ENCODE data around the gene IL10RA.
"Not testable (repeated sequence)": the region's sequence is repeated elsewhere in the genome, so short reads cannot be mapped to it uniquely, and the experiment has no call there.

IL10RA gene

GRCh38 chr11:117985953-117986887, at the start of gene IL10RA:
TSS of gene IL10RA (plus strand) at chr11:117986394. CDS start at chr11:117986468, 74 bp downstream.
- peak; percentile 79 for DNase-seq

- peak; percentile 85 for DNase-seq
Measured at GRCh38 chr11:117936973-117937372, 49.2 kb upstream of the IL10RA start.

DNA sequence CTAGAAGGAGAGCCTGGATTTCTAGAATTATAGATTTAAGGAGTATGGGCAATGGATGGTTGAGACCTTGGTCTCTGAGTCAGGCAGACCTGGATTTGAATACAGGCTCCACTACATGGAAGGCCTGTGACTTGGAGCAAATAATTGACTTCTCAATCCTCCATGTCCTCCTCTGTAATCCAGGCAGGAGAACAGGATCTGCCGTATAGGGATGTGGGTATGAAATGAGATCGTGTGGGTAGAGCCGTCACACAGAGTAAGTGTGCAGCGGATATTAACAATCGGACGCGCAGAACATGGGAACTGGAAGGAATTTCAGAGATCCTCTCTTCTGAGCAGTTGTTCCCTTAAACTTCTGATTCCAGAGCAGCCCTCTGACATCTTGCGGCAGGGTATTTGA, 45.5 kb upstream of the IL10RA start:
- no peak for DNase-seq

DNA sequence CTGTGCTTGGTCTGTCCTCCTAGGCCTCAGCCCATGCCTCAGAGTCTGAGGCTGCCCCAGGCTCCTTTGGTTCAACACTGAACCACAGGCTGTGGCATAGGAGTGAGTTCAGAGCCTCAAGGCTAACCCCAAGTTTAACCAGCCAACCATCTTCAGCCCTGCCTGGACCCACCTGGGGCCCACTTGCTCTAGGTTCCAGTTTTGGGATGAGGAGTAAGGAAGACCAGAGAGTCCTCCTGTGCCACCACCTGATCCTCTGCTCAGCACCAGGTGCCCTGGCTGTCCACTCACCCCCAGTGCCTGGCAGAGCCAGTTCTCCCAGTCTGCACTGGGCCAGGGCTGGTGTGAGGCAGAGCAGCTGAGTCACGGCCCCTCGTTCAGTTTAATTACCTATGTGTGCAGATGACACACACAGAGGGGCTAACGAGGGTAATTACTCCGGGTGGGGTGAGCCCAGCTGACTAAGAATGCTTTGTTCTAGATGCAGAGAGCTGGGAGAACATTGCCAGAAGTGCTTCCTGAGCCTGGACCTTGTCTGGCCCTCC, 45.0 kb upstream of the IL10RA start:
- peak; percentile 45 for DNase-seq

- no peak for DNase-seq
Measured at GRCh38 chr11:117941976-117942654, 44.1 kb upstream of the IL10RA start.

- no peak for DNase-seq
Measured at GRCh38 chr11:117944554-117944953, 41.6 kb upstream of the IL10RA start.

GRCh38 chr11:117945047-117945810, 41.0 kb upstream of the IL10RA start:
- no peak for DNase-seq

DNA sequence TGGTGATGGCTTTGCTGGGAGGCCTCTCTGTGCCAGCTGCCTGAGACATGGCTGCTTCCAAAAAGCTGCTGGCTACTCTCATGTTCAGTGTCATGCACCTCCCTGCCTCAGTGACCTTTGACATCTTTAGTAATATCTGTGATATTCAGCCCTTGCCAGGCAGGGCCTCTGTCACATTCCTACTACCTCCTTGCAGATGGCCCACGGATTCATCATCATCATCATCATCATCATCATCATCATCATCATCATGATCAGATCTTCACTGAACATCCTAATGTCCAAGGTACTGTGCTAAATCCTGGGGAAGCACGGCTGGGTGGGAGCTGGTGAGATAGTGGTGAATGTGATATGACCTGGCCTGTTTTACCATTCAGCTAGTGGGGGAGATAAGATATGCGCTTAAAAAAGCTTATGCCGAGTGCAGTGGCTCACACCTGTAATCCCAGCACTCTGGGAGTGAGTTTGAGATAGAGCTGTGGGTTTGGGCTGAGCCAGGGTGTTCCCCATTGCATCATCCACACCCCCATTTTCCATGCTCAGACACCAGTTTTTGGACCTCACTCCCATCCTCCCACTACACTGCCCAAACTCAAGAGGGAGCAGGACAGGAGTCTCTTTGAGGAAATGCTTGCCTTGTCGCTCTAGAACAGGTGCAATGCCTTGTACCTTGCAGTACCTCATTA, 39.9 kb upstream of the IL10RA start:
- DNase-seq, result no peak

DNA sequence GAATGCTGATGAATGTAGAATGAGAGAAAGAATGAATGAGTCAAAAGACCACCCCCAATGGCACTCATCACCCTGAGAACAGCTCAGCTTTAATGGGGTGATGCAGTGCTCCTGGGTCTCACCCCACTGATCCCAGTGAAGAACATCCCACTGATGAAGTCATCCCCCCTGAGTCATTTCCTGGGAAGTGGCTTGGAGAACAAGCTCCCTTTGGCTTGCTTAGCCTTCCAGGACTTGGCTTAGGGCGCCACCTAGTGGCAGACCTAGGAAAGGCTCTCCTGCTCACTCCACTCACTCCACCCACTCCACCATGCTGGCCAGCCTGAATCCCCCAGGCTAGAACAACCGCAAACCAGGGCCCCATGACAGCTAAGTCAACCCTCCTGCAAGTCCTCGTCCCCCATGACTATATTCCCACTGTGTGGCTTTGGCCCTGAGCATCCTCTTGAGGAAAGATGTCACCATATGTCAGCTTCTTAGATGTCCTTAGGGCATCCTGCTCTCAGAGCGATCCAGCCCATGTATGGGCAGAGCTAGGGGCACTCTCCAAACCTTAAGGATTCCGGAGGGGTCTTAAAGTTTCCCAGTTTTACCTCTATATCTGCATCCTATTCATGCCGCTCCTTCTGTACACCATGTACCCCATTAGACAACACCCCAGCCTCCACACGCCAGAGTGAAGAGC, 39.2 kb upstream of the IL10RA start:
- peak; percentile 84 for DNase-seq

- DNase-seq, result not testable (repeated sequence)
Measured at GRCh38 chr11:117947751-117948150, 38.4 kb upstream of the IL10RA start.

DNA sequence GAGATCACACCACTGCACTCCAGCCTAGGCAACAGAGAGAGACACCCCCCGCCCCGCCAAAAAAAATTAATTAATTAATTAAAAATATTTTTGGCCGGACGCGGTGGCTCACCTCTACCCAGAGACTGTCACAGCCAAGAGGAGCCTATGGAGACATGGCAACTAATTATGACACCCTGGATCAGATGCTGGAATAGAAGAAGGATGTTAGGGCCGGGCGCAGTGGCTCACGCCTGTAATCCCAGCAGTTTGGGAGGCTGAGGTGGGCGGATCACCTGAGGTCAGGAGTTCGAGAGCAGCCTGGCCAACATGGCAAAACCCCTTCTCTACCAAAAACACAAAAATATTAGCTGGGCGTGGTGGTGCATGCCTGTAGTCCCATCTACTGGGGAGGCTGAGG, 37.7 kb upstream of the IL10RA start:
- DNase-seq, result not testable (repeated sequence)

- no peak for DNase-seq
Measured at GRCh38 chr11:117949062-117949461, 37.1 kb upstream of the IL10RA start.

- no peak for DNase-seq
Measured at GRCh38 chr11:117950301-117950700, 35.9 kb upstream of the IL10RA start.

GRCh38 chr11:117950993-117951961, 34.9 kb upstream of the IL10RA start:
- DNase-seq, result no peak

- peak; percentile 51 for DNase-seq
Measured at GRCh38 chr11:117953024-117953671, 33.0 kb upstream of the IL10RA start.

DNA sequence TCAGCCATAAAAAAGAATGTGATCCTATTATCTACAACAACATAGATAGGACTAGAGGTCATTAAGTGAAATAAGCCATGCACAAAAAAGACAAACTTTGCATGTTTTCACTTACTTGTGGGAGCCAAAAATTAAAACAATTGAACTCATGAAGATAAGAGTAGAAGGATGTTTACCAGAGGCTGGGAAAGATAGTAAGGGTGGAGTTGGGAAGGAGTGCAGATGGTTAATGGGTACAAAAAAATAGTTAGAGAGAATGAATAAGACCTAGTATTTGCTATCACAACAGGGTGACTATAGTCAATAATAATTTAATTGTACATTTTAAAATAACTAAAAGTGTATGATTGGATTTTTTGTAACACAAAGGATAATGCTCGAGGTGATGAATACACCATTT, 27.2 kb upstream of the IL10RA start:
- no peak for DNase-seq

GRCh38 chr11:117959438-117960149, 26.6 kb upstream of the IL10RA start:
- DNase-seq, result no peak

DNA sequence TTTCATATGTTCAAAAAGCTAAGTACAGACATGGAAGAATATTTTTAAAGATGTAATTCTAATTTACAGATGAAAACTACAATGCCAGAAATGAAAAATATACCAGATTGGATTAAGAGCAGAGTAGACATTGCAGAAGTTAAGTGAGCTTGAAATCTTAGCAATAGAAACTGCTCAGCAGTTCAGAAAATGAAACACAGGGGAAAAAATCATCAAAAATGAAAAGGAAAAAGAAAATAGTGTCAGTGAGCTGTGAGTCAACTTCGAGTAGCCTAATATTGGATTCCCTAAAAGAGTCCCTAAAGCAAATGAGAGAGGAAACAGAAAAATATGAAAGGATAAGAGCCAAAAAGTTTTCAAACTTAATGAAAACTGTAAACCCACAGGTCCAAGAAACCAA, 25.8 kb upstream of the IL10RA start:
- DNase-seq, result no peak

- DNase-seq, result no peak
Measured at GRCh38 chr11:117961896-117962295, 24.3 kb upstream of the IL10RA start.
